BE2C (cell line): Measurements from ENCODE around the gene MED25.

Experiments
- DNase-seq: peaks from one replicate; pipeline ENCODE4 v3.0.0-alpha.2; 2020
- H3K27me3 ChIP-seq: fragments of 250-450 bp; sonication (Bioruptor Pico); 2 replicates; pipeline ENCODE4 v1.5.1; 2020; ENCODE audit warnings: mild to moderate bottlenecking
- H3K36me3 ChIP-seq: fragments of 250-450 bp; sonication (Bioruptor Pico); 2 replicates; pipeline ENCODE4 v1.5.1; 2020; ENCODE audit warnings: mild to moderate bottlenecking
- H3K4me1 ChIP-seq: fragments of 250-450 bp; sonication (Bioruptor Pico); 2 replicates; pipeline ENCODE4 v1.5.1; 2020
- H3K4me3 ChIP-seq: 2 replicates; pipeline ENCODE4 v1.5.1; 2011; ENCODE audit warnings: low read depth, low read length
- H3K9me3 ChIP-seq: fragments of 250-450 bp; sonication (Bioruptor Pico); 2 replicates; pipeline ENCODE4 v1.5.1; 2020
- TF ChIP-seq, protein P1 (sequence below): IDR thresholded peaks from 2 replicates; pipeline ENCODE4 v1.5.1; 2012; ENCODE audit warnings: mild to moderate bottlenecking, low read depth, low read length

The MED25 gene

DNA sequence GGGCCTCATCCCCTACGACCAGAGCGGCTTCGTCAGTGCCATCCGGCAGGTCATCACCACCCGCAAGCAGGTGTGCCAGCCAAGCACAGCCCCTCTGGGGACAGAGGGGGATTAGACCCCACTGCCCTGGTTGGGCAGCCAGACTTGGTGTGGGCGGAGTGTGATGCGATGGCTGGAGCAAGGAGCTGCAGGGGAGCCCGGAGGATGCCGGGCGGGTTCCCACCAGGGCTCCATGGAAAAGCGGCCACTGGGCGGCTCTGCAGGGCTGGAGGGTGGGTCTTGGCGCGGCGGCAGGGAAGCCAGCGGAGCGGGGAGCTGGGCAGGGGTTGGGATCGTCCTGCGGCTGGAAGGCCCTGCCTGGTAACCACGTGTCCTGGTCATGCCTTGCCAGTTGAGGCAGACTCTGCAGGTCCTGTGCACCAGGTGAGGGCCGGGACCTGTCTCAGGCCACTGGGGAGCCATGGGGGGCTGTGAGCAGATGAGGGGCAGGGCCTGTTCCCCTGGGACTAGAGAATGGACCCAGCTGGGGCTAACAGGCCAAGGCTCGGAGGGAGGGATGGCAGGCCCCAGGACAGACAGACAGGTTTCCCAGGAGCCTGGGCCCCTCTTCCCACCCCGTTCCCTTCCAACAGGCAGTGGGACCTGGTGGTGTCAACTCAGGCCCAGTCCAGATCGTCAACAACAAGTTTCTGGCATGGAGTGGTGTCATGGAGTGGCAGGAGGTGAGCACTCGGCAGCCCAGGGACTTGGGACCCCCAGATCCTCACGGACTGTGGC, 39.2 kb downstream of the MED25 start:
- TF ChIP-seq, protein P1, sequence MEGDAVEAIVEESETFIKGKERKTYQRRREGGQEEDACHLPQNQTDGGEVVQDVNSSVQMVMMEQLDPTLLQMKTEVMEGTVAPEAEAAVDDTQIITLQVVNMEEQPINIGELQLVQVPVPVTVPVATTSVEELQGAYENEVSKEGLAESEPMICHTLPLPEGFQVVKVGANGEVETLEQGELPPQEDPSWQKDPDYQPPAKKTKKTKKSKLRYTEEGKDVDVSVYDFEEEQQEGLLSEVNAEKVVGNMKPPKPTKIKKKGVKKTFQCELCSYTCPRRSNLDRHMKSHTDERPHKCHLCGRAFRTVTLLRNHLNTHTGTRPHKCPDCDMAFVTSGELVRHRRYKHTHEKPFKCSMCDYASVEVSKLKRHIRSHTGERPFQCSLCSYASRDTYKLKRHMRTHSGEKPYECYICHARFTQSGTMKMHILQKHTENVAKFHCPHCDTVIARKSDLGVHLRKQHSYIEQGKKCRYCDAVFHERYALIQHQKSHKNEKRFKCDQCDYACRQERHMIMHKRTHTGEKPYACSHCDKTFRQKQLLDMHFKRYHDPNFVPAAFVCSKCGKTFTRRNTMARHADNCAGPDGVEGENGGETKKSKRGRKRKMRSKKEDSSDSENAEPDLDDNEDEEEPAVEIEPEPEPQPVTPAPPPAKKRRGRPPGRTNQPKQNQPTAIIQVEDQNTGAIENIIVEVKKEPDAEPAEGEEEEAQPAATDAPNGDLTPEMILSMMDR: no peak
- no peak for DNase-seq
- Histone ChIP-seq H3K36me3 (peaks cover 71% of the 10 kb centered on the region), H3K4me1 (peaks cover 8% of the 10 kb centered on the region), H3K4me3 (no peak overlapping the region), H3K27me3 (no peaks in the 10 kb centered on the region), H3K9me3 (no peaks in the 10 kb centered on the region)

DNA sequence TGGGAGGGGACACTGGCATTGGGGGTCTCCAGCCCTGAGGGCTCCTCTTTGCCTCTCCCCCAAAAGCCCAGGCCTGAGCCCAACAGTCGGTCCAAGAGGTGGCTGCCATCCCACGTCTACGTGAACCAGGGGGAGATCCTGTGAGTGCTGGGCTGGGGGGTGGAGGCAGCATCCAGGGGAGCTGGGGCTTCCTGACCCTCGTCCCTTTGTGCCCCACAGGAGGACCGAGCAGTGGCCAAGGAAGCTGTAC, 39.7 kb downstream of the MED25 start:
- H3K36me3 ChIP-seq: peaks cover 76% of the 10 kb centered on the region
- peaks cover 11% of the 10 kb centered on the region for H3K4me1 ChIP-seq
- H3K4me3 ChIP-seq: no peak overlapping the region
- no peaks in the 10 kb centered on the region for H3K27me3 ChIP-seq
- no peaks in the 10 kb centered on the region for H3K9me3 ChIP-seq
- DNase-seq: no peak
- TF ChIP-seq, protein P1: no peak

DNA sequence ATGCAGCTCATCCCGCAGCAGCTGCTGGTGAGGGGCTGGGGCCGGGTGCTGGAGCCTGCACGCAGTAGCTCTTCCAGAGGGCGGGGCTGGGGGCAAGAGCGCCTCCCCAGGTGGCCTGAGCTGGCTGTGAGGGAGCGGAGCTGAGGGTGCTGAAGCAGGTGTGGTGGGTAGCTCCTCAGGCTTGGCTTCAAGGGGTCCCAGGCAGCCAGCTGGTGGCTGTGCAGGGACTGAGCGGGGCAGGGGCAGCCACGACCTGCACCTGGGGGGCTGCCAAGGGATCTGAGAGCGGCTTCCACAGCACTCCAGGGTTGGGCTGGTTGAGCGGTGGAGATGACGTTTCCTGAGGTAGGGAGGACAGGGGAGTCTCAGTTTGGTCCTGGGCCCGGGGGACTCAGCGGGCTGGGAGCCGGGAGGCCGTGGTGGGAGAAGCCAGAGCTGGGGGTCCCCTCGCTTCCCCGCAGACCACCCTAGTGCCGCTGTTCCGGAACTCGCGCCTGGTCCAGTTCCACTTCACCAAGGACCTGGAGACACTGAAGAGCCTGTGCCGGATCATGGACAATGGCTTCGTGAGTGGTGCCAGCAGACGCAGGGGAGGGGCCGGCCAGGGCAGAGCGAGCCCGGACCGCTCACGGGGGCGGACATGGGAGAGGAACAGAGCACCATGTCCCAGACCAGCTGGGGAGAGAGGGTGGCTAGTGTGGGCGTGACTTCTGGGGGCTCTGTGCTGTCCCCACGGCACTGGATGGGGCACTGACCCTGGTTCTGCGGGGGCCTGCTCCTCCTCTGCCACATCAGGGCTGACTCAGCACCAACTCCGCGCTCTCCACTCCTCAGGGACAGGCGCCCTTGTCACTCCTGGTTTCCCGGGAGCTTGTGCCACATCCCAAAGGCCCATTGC, 40.2 kb downstream of the MED25 start:
- DNase-seq: no peak

DNA sequence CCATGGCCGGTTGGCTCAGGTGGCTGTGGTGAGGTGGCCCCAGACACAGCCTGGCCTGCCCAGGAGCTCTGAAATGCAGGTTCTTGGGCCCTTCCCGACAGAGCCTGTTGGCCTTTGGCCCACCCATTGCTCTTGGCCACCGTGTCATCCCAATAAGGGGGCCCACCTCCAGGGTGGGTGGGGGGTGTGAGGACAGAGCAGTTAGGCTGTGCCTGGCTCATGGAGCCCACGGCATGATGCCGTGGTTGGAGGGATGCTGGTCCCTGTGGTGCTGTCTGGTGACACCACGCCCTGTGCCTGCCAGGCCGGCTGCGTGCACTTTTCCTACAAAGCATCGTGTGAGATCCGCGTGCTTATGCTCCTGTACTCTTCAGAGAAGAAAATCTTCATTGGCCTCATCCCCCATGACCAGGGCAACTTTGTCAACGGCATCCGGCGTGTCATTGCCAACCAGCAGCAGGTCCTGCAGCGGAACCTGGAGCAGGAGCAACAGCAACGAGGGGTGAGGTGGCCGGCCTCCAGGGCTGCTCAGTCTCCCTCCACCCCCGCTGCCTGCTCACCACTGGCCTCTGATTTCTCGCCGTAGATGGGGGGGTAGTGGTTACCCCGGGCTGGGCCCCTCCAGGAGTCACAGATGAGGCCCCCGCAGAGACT, 41.7 kb downstream of the MED25 start:
- H3K9me3 ChIP-seq: no peaks in the 10 kb centered on the region; the same call in 1 of the 2 replicates
- H3K4me1 ChIP-seq: peaks cover 11% of the 10 kb centered on the region
- no peaks in the 10 kb centered on the region for H3K27me3 ChIP-seq
- DNase-seq: no peak
- H3K4me3 ChIP-seq: no peak overlapping the region
- peaks cover 90% of the 10 kb centered on the region for H3K36me3 ChIP-seq
- TF ChIP-seq, protein P1: no peak

More for the DNA sequence above, 40.2 kb downstream of the MED25 start:
- Histone ChIP-seq H3K27me3 (no peaks in the 10 kb centered on the region), H3K4me1 (peaks cover 11% of the 10 kb centered on the region), H3K36me3 (peaks cover 82% of the 10 kb centered on the region), H3K9me3 (no peaks in the 10 kb centered on the region; the same call in 1 of the 2 replicates), H3K4me3 (no peak overlapping the region)
- TF ChIP-seq, protein P1: no peak

DNA sequence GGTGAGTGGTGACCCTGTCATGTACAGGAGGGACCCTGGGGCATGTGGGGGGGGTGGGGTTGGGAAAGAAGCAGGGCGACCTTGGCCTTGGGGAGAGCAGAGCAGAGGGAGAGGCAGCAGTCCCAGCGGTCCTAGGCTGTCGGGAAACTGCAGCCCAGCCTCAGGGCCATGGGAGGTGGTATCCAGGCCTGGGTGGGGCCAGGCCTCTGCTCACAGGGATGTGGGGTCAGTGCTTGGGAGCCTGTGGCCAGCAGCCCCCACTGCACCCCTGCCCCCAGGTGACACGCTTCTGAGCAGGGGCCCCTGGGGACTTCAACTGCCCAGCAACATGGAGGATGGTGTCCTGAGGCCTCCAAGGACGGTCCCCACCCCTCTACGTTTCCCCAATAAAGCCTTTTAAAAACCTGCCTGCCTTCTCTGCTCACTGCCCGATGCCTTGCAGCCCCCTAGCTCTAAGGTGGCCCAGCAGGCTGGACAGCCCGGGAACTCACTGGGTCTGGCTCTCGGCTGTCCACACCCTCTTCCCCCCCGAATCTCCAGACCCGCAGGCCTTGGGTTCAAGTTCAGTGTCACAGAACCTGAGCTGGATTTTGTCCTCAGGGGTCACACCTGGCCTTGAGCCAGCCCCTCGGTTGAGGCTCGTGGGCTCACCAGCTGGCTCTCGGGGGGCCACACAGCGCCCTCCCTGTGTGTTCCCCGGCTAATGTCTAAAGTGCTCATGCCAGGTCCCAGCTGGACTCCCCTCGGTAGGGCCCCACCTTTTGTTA, 42.4 kb downstream of the MED25 start:
- Histone ChIP-seq H3K27me3 (no peaks in the 10 kb centered on the region), H3K4me3 (no peak overlapping the region), H3K9me3 (no peaks in the 10 kb centered on the region; the same call in 1 of the 2 replicates), H3K4me1 (peaks cover 14% of the 10 kb centered on the region), H3K36me3 (peaks cover 90% of the 10 kb centered on the region)
- DNase-seq: no peak
- TF ChIP-seq, protein P1: no peak
